GM18858 (cell line): ENCODE measurements around the gene IFNL1.
"Not testable (repeated sequence)": the region's sequence is repeated elsewhere in the genome, so short reads cannot be mapped to it uniquely, and the experiment has no call there.

ENCODE experiments used
- ATAC-seq: cut with Tn5 transposase; IDR thresholded peaks from one replicate; pipeline ENCODE4 v1.9.1; 2021; ENCODE audit not compliant: unreplicated experiment

Gene IFNL1

GRCh38 chr19:39296055-39296645 lies at the start of gene IFNL1:
IFNL1 (plus strand) TSS chr19:39296407; CDS start chr19:39296422, 15 bp downstream.
- ATAC-seq, result no peak

- no peak for ATAC-seq
Measured at GRCh38 chr19:39246951-39247669, 49.1 kb upstream of the IFNL1 start.

GRCh38 chr19:39247701-39248664 lies 48.2 kb upstream of the IFNL1 start:
- ATAC-seq, result no peak

- ATAC-seq, result no peak
Measured at GRCh38 chr19:39248806-39249205, 47.4 kb upstream of the IFNL1 start, which contains the start of gene IFNL4. IFNL4 (minus strand) TSS chr19:39248856.

GRCh38 chr19:39251081-39251480 lies 45.1 kb upstream of the IFNL1 start:
- no peak for ATAC-seq

- no peak for ATAC-seq
Measured at GRCh38 chr19:39251846-39252245, 44.4 kb upstream of the IFNL1 start.

GRCh38 chr19:39252458-39252857 lies 43.7 kb upstream of the IFNL1 start:
- ATAC-seq, result no peak

GRCh38 chr19:39253374-39254149 lies 42.6 kb upstream of the IFNL1 start:
- ATAC-seq, result no peak

GRCh38 chr19:39254531-39255345 lies 41.5 kb upstream of the IFNL1 start:
- no peak for ATAC-seq

- no peak for ATAC-seq
Measured at GRCh38 chr19:39257227-39257626, 39.0 kb upstream of the IFNL1 start.

- no peak for ATAC-seq
Measured at GRCh38 chr19:39261704-39262103, 34.5 kb upstream of the IFNL1 start.

- ATAC-seq, result no peak
Measured at GRCh38 chr19:39262496-39262895, 33.7 kb upstream of the IFNL1 start.

GRCh38 chr19:39263912-39264305 lies 32.3 kb upstream of the IFNL1 start:
- no peak for ATAC-seq

- ATAC-seq, result no peak
Measured at GRCh38 chr19:39264306-39265290, 31.6 kb upstream of the IFNL1 start.

GRCh38 chr19:39265321-39265916 lies 30.8 kb upstream of the IFNL1 start:
- no peak for ATAC-seq

GRCh38 chr19:39268085-39268484 lies 28.1 kb upstream of the IFNL1 start, which contains the start of gene IFNL2:
IFNL2 (plus strand) TSS chr19:39268396; CDS start chr19:39268569, 173 bp downstream.
- not testable (repeated sequence) for ATAC-seq

GRCh38 chr19:39268531-39269223 lies 27.5 kb upstream of the IFNL1 start:
- not testable (repeated sequence) for ATAC-seq

GRCh38 chr19:39269369-39269768 lies 26.8 kb upstream of the IFNL1 start:
- ATAC-seq, result not testable (repeated sequence)
